ENCODE results near the gene GRK5. TPM values are rescaled to one million over a fixed set of nuclear protein-coding genes. Genes with fewer than 3 reads are reported as not detected.
A peak's percentile ranks its signal among the peaks of the same experiment; 100 is the strongest.

GRK5 gene
- total RNA-seq, 1 donor, result 16.0 TPM

DNA sequence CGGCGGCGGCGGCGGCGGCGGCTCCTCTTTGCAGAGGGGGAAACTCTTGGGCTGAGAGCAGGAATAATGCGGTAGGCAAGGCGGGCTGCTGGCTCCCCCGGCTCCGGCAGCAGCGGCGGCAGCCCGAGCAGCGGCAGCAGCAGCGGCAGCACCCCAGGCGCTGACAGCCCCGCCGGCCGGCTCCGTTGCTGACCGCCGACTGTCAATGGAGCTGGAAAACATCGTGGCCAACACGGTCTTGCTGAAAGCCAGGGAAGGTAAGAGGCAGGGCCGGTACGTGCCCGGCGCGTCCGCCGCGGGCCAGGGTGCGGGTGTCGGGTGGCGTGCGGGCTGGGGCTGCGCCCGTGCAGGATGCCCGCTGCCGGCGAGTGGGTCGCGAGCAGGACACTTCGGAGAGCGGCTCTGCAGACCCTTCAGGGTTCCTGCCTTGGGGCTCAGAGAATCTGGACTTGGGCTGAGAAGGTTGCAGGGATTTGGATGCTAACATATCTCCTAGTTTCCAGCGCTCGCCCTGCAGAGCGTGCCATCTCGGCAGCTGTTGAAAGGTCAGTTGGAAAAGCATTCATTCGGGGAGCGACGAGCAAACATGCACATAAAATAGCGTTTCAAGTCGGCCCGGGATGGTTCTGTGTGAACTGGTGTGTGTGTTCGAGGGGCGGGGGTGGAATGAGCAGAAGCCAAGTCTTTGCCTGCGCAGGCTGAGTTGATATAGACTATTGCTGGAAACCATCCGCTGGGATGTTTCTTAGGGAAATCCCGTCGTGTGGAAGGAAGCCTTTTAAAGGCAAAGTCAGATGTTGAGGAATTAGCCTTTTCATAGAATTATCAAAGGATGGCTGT lies 562 bp downstream of the GRK5 start:
- TF ChIP-seq CTCF (IDR thresholded peaks at IDR 0.05; ENCODE audit: insufficient read depth, low read depth, low read length), result no peak
- DNase-seq (ENCODE audit: low read depth), result peak; percentile 69
- H3K4me3 ChIP-seq (ENCODE audit: low read depth, low read length), result peak overlapping the region; percentile 99

- TF ChIP-seq CTCF (IDR thresholded peaks at IDR 0.05; ENCODE audit: insufficient read depth, low read depth, low read length), result no peak
- DNase-seq (ENCODE audit: low read depth), result peak; percentile 71
Observed at GRCh38 chr10:119208553-119208940, 1.2 kb downstream of the GRK5 start.

DNA sequence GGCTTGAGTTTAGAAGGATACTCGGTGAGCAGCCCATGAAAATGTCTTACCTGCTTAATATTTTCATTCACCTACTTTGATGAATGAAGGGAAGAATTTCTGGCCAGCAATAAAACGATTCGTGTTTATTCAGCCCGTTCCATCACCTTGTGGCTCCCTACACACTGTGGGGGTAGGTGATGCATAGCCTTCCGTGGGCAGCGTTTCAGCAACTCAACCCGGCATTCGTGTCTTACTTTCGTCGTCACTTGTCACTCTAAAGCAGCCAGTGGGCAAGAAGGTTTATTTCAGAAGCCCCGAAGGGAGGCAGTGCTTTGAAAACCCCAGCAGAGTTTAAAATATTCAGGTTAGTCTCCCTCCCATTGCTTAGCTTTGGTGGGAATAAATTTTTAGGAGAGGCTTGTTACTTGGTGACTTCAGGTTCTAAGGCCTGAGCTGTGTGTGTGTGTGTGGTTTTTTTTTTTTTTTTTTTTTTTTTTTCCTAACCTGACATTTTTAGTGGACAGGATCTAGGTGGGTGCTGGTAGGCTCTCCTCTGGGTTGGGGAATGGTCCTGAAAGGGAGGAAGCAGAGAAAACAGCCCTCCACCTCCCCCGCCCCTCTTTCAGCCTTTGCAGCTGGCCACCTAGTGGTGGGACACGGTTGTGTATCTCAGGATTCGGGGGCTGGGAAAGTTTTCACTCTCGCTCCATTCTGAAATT lies 1.8 kb downstream of the GRK5 start:
- TF ChIP-seq CTCF (IDR thresholded peaks at IDR 0.05; ENCODE audit: insufficient read depth, low read depth, low read length), result peak; percentile 95
- H3K4me3 ChIP-seq (ENCODE audit: low read depth, low read length), result peak overlapping the region; percentile 99
- peak; percentile 92 for DNase-seq (ENCODE audit: low read depth)

More at GRCh38 chr10:119208553-119208940, 1.2 kb downstream of the GRK5 start:
- H3K4me3 ChIP-seq (ENCODE audit: low read depth, low read length), result peak overlapping the region; percentile 99

- peak overlapping the region; percentile 99 for H3K4me3 ChIP-seq (ENCODE audit: low read depth, low read length)
- no peak for TF ChIP-seq CTCF (IDR thresholded peaks at IDR 0.05; ENCODE audit: insufficient read depth, low read depth, low read length)
- no peak for DNase-seq (ENCODE audit: low read depth)
Observed at GRCh38 chr10:119209736-119210355, 2.5 kb downstream of the GRK5 start.

GRCh38 chr10:119210633-119211032 lies 3.3 kb downstream of the GRK5 start:
- H3K4me3 ChIP-seq (ENCODE audit: low read depth, low read length), result peak overlapping the region; percentile 99
- no peak for TF ChIP-seq CTCF (IDR thresholded peaks at IDR 0.05; ENCODE audit: insufficient read depth, low read depth, low read length)
- no peak for DNase-seq (ENCODE audit: low read depth)

DNA sequence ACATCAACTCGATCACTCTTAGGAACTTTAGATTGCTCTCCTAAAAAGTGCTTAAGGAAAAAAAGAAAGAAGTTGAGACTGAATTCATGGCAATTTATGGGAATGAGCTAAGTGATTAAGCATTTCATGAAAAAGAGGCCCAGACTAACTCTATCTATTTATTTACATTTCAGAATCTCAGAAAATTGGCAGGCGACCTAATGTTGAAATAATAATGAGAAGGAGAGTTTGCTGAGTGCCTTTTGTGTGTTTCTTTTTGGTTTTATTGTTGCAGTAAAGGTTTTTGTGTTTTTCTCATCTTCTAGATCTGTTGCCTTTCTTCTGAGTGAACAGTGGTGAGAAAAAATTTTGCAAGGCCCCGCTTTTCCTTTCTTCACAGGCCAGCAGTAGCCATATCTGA lies 3.8 kb downstream of the GRK5 start:
- no peak for TF ChIP-seq CTCF (IDR thresholded peaks at IDR 0.05; ENCODE audit: insufficient read depth, low read depth, low read length)
- peak overlapping the region; percentile 99 for H3K4me3 ChIP-seq (ENCODE audit: low read depth, low read length)
- peak; percentile 91 for DNase-seq (ENCODE audit: low read depth)

Data from fibroblast of villous mesenchyme (primary cell).